ENCODE measurements around the gene CAPN11.

DNA sequence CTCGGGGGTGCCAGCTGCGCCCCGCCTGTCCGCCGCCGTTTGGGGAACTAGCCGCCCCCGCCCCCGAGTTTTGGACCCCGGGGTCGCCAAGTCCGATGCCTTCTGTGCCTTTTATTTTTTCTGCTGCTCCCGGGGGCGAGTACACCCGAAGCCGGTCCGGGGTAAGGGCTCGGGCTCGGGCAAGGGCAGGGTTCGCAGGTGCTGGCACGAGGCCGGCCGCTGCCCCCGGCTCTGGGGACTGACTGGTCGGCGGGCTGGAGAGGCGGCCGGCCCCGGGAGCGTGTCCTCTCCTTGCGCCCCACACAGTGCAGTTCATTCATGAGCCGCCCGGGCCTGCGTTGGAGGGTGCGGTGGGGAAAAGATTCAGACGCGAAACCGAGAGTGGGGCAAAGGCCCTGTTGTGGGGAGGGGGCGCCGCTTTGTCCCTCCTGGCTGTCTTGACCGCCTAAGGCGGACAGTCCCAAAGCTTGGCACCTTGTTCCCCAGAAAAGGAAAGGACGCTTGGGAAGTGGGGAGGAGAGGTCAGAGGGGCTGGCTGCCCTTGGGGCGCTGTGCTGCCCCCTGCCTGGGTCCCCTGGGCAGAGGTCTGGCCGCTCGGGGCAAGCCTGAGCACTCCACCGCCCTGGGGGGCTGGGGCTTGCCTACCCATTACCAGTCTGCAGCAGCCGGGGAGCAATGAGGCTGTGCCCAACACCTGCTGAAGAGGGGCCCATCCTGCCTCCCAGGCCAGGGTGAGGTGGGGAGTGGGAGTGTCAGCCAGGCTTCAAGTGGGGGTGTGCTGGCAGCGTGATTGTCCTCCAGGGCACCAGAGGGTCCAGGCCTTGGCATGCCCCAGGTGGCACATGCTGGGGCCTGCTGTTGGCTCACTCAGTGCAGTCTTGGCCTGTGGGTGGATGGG is 30.4 kb upstream of the CAPN11 start:
- TF ChIP-seq, protein P1, sequence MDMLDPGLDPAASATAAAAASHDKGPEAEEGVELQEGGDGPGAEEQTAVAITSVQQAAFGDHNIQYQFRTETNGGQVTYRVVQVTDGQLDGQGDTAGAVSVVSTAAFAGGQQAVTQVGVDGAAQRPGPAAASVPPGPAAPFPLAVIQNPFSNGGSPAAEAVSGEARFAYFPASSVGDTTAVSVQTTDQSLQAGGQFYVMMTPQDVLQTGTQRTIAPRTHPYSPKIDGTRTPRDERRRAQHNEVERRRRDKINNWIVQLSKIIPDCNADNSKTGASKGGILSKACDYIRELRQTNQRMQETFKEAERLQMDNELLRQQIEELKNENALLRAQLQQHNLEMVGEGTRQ (IDR thresholded peaks at IDR 0.05; ENCODE audit: low read depth, low read length), result no peak
- TF ChIP-seq POLR2A (IDR thresholded peaks at IDR 0.05; ENCODE audit: low read depth, low read length) (no peak), MXI1 (IDR thresholded peaks at IDR 0.05; ENCODE audit: borderline replicate concordance, low read depth, low read length) (no peak; the same call in 1 of the 2 replicates), CEBPB (IDR thresholded peaks at IDR 0.05; ENCODE audit: low read depth, low read length) (no peak), MAZ (IDR thresholded peaks at IDR 0.05; ENCODE audit: borderline replicate concordance, low read depth, low read length) (no peak), FOS (IDR thresholded peaks at IDR 0.05; ENCODE audit: low read depth, low read length) (no peak), RFX5 (IDR thresholded peaks at IDR 0.05; ENCODE audit: low read depth, low read length) (no peak), SMC3 (IDR thresholded peaks at IDR 0.05; ENCODE audit: low read depth, low read length) (no peak), MAFK (IDR thresholded peaks at IDR 0.05; ENCODE audit: low read depth, low read length) (no peak), RCOR1 (IDR thresholded peaks at IDR 0.05; ENCODE audit: insufficient replicate concordance, low read length) (no peak)
- TF ChIP-seq, protein P2, sequence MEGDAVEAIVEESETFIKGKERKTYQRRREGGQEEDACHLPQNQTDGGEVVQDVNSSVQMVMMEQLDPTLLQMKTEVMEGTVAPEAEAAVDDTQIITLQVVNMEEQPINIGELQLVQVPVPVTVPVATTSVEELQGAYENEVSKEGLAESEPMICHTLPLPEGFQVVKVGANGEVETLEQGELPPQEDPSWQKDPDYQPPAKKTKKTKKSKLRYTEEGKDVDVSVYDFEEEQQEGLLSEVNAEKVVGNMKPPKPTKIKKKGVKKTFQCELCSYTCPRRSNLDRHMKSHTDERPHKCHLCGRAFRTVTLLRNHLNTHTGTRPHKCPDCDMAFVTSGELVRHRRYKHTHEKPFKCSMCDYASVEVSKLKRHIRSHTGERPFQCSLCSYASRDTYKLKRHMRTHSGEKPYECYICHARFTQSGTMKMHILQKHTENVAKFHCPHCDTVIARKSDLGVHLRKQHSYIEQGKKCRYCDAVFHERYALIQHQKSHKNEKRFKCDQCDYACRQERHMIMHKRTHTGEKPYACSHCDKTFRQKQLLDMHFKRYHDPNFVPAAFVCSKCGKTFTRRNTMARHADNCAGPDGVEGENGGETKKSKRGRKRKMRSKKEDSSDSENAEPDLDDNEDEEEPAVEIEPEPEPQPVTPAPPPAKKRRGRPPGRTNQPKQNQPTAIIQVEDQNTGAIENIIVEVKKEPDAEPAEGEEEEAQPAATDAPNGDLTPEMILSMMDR (conservative IDR thresholded peaks at IDR 0.05; ENCODE audit: low read depth, low read length), result no peak; the same call in 1 of the 2 replicates
- TF ChIP-seq, protein P3, sequence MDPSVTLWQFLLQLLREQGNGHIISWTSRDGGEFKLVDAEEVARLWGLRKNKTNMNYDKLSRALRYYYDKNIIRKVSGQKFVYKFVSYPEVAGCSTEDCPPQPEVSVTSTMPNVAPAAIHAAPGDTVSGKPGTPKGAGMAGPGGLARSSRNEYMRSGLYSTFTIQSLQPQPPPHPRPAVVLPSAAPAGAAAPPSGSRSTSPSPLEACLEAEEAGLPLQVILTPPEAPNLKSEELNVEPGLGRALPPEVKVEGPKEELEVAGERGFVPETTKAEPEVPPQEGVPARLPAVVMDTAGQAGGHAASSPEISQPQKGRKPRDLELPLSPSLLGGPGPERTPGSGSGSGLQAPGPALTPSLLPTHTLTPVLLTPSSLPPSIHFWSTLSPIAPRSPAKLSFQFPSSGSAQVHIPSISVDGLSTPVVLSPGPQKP (IDR thresholded peaks at IDR 0.05; ENCODE audit: borderline replicate concordance, low read depth, low read length), result no peak
